Endodermal cell (in vitro differentiated cells): ENCODE measurements around the gene COL23A1. TPM values are rescaled to one million over a fixed set of nuclear protein-coding genes. Genes with fewer than 3 reads are reported as not detected.

Experiments used
- DNase-seq: peaks from one replicate; pipeline ENCODE4 v3.0.0-alpha.2; 2017
- H3K27ac ChIP-seq: 2 replicates; pipeline ENCODE4 v1.5.1; 2013; ENCODE audit warnings: mild to moderate bottlenecking, low read depth, low read length, moderate library complexity
- H3K27me3 ChIP-seq: 2 replicates; pipeline ENCODE4 v1.6.1; 2013; ENCODE audit warnings: mild to moderate bottlenecking, low read length, moderate library complexity; ENCODE audit not compliant: insufficient read depth, control insufficient read depth, poor library complexity, severe bottlenecking
- H3K36me3 ChIP-seq: 2 replicates; pipeline ENCODE4 v1.7.0; 2013; ENCODE audit warnings: mild to moderate bottlenecking, low read length, moderate library complexity; ENCODE audit not compliant: control insufficient read depth, insufficient read depth
- H3K4me1 ChIP-seq: one replicate; pipeline ENCODE4 v1.7.0; 2013; ENCODE audit warnings: low read length; ENCODE audit not compliant: control insufficient read depth, insufficient read depth
- H3K4me3 ChIP-seq: 2 replicates; pipeline ENCODE4 v1.5.1; 2013; ENCODE audit warnings: mild to moderate bottlenecking, low read length, moderate library complexity
- H3K9ac ChIP-seq: 2 replicates; pipeline ENCODE4 v1.6.1; 2013; ENCODE audit warnings: mild to moderate bottlenecking, low read length, moderate library complexity; ENCODE audit not compliant: poor library complexity, severe bottlenecking; ENCODE audit errors: extremely low read depth
- H3K9me3 ChIP-seq: 2 replicates; pipeline ENCODE4 v1.6.1; 2013; ENCODE audit warnings: mild to moderate bottlenecking, low read length, moderate library complexity; ENCODE audit not compliant: control insufficient read depth
- H3K27ac Mint-ChIP-seq: 2 replicates; pipeline ENCODE4 v1.8.0; 2020; ENCODE audit warnings: mixed read lengths
- H3K27me3 Mint-ChIP-seq: 2 replicates; pipeline ENCODE4 v1.8.0; 2021; ENCODE audit warnings: mild to moderate bottlenecking, mixed read lengths; ENCODE audit not compliant: insufficient read depth
- H3K36me3 Mint-ChIP-seq: 2 replicates; pipeline ENCODE4 v1.8.0; 2020; ENCODE audit warnings: low read depth, mixed read lengths
- H3K4me1 Mint-ChIP-seq: 2 replicates; pipeline ENCODE4 v1.8.0; 2020; ENCODE audit warnings: mixed read lengths
- H3K4me3 Mint-ChIP-seq: 2 replicates; pipeline ENCODE4 v1.8.0; 2020; ENCODE audit warnings: mild to moderate bottlenecking, moderate library complexity, mixed read lengths
- H3K9me3 Mint-ChIP-seq: 2 replicates; pipeline ENCODE4 v1.8.0; 2020; ENCODE audit warnings: mild to moderate bottlenecking, mixed read lengths
- CTCF ChIP-seq: fragments of 200-600 bp; sonication (generic); conservative IDR thresholded peaks from 2 replicates; pipeline ENCODE4 v1.5.0; 2021; ENCODE audit warnings: antibody characterized with exemption, mild to moderate bottlenecking
- WGBS, 2 experiments: methylation state at CpG; one replicate each; pipeline versions ENCODE4 v1.1.5 to v1.1.7; 2013; ENCODE audit warnings: missing lambda C conversion rate in 2 of 2, mixed read lengths in 1 of 2; ENCODE audit not compliant: insufficient coverage in 1 of 2, insufficient read length in 1 of 2; 5-methylcytosine and 5-hydroxymethylcytosine counted together
- total RNA-seq, 2 donors: library from RNA; stranded (reverse); fragmentation: NEBNext Ultra II Directional in 1 of 2; extraction: Animal tissue kit (Norgen Biotek cat#: 25700) in 1 of 2; gene quantifications; 2 replicates in 1 of 2; 3 replicates in 1 of 2; pipeline ENCODE4 v1.2.1, GENCODE V29; 2021

The COL23A1 gene
- total RNA-seq, 2 donors from 2014 or later = 50.2 to 71.3 TPM

DNA sequence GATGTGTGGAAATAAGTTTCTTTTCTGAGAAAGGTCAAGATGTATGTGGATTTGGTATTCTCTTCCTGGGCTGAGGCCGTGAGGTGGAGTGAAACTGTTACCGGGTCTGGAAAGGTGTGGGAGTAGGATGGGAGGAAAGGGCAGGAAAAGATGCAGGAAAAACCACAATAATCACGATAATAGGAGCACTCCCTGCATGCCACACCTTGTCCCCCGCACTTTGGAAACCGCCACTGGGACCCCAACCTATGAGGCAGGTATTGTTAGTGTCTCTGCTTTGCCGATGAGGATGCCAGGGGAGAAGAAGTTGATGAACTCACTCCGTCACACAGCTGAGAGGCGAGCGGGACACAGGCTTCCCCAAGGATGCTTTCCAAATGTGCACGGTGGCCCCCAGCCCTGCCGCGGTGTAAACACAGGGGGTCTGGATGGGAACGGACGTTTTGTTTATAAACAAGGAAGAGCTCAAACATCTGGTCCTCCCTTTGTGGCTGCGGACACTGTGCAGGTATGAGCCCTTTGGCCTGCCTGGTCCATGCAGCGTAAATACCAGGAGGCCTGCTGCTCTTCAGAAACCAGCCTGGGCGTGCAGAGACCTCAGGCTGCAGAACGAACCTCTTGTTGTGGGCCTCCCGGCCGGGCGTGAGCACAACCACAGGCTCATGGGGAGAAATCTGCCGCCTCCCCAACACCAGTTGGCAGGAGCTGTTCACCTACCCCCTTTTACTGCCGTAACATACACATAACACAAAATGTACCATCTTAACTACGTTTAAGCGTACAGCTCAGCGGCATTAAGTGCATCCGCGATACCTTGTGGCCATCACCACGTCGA lies 126.7 kb downstream of the COL23A1 start:
- peaks cover 17% of the 10 kb centered on the region for H3K4me1 Mint-ChIP-seq
- H3K9me3 Mint-ChIP-seq = no peaks in the 10 kb centered on the region
- DNase-seq = peak; percentile 45
- H3K27me3 ChIP-seq = no peaks in the 10 kb centered on the region
- no peaks in the 10 kb centered on the region for H3K9me3 ChIP-seq
- no peaks in the 10 kb centered on the region for H3K36me3 ChIP-seq
- no peak overlapping the region for H3K4me3 ChIP-seq
- no peak overlapping the region for H3K4me3 Mint-ChIP-seq
- no peak for TF ChIP-seq CTCF
- no peak overlapping the region for H3K27ac Mint-ChIP-seq
- H3K4me1 ChIP-seq = no peaks in the 10 kb centered on the region
- no peaks in the 10 kb centered on the region for H3K27me3 Mint-ChIP-seq
- peaks cover 2% of the 10 kb centered on the region for H3K36me3 Mint-ChIP-seq
- 94% methylated on average over 23 to 30 of the region's 30 CpGs for WGBS, 2 experiments
- no peak overlapping the region for H3K9ac ChIP-seq
- H3K27ac ChIP-seq = peak overlapping the region; percentile 24

GRCh38 chr5:178462816-178463215 lies 127.4 kb downstream of the COL23A1 start:
- Histone ChIP-seq H3K36me3 (no peaks in the 10 kb centered on the region), H3K27ac (no peak overlapping the region), H3K27me3 (no peaks in the 10 kb centered on the region), H3K9me3 (no peaks in the 10 kb centered on the region), H3K9ac (no peak overlapping the region), H3K4me1 (no peaks in the 10 kb centered on the region), H3K4me3 (no peak overlapping the region)
- DNase-seq = peak; percentile 40
- Mint-ChIP-seq H3K9me3 (no peaks in the 10 kb centered on the region), H3K4me1 (peaks cover 17% of the 10 kb centered on the region), H3K27me3 (no peaks in the 10 kb centered on the region), H3K27ac (no peak overlapping the region), H3K36me3 (peaks cover 2% of the 10 kb centered on the region), H3K4me3 (no peak overlapping the region)
- WGBS, 2 experiments = 91 to 93% methylated on average over 11 to 13 of the region's 13 CpGs
- TF ChIP-seq CTCF = no peak

DNA sequence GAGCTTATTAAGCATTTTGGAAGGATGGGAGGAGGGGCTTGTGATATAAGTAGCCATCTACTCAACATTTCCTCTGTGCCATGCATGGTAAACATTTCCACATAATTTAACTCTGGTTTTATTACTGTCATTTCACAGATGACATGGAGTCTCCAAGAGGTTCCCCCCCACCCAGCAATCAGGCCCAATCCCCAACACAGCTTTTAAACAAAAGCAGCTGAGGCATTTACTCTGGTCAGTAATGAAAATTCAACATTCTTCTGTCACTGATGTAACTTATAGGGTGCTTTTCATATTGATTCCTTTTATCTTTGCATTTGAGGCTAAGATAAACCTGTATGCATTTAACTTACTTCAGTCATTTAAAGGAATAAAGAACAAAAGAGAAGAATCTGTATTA lies 128.1 kb downstream of the COL23A1 start:
- no peak overlapping the region for H3K4me3 Mint-ChIP-seq
- Histone ChIP-seq H3K9me3 (no peaks in the 10 kb centered on the region), H3K4me3 (no peak overlapping the region), H3K27me3 (no peaks in the 10 kb centered on the region), H3K9ac (no peak overlapping the region), H3K4me1 (no peaks in the 10 kb centered on the region), H3K36me3 (no peaks in the 10 kb centered on the region), H3K27ac (no peak overlapping the region)
- H3K4me1 Mint-ChIP-seq = peaks cover 15% of the 10 kb centered on the region
- H3K36me3 Mint-ChIP-seq = no peaks in the 10 kb centered on the region
- H3K27ac Mint-ChIP-seq = no peak overlapping the region
- no peaks in the 10 kb centered on the region for H3K9me3 Mint-ChIP-seq
- no peaks in the 10 kb centered on the region for H3K27me3 Mint-ChIP-seq
- DNase-seq = no peak
- TF ChIP-seq CTCF = no peak
